A549 (cell line): ENCODE measurements around the gene STAT5B. TPM values are rescaled to one million over a fixed set of nuclear protein-coding genes. Genes with fewer than 3 reads are reported as not detected.
"Not testable (repeated sequence)": the region's sequence is repeated elsewhere in the genome, so short reads cannot be mapped to it uniquely, and the experiment has no call there.

Source experiments
- ATAC-seq, 2 experiments: fragments of 200-7000 bp in 1 of 2; fragments of >200 bp in 1 of 2; cut with Nextera tagmentation in 1 of 2; cut with Tn5 transposase in 1 of 2; 3 replicates each; pipeline versions ENCODE4 v1.8.0 to v1.9.1; 2018 to 2020; ENCODE audit warnings: mild to moderate bottlenecking in 1 of 2, moderate library complexity in 1 of 2
- CTCF ChIA-PET: fragments of 300-600 bp; sonication (Branson Sonifier 250); formaldehyde crosslinking; extraction: SDS; loops from one replicate; lab custom pipeline; 2021; ENCODE audit warnings: antibody characterized with exemption, inconsistent platforms; lab: Yijun Ruan, JAX
- POLR2A ChIA-PET: fragments of 350-600 bp; formaldehyde crosslinking; extraction: SDS; loops from one replicate; lab custom pipeline; 2021; ENCODE audit warnings: antibody characterized with exemption, inconsistent platforms; lab: Yijun Ruan, JAX
- DNase-seq, 2 experiments: peaks; one replicate each; pipeline versions ENCODE4 v3.0.0 to v3.0.0-alpha.2; 2011 to 2016; ENCODE audit warnings: low read depth in 1 of 2, low spot score in 1 of 2
- FAIRE-seq: peaks from 2 replicates; lab custom pipeline; 2011; peaks lifted over from hg19 to GRCh38; lab: Jason Lieb, UNC
- H3K27ac ChIP-seq, 2 experiments: fragments of >200 bp; sonication (Bioruptor Twin); formaldehyde crosslinking; 3 replicates each; pipeline ENCODE4 v1.5.1; 2016 to 2017
- H3K4me1 ChIP-seq: fragments of >200 bp; sonication (Bioruptor Twin); formaldehyde crosslinking; 3 replicates; pipeline ENCODE4 v1.6.1; 2016
- H3K4me2 ChIP-seq: fragments of >200 bp; sonication (Bioruptor Twin); formaldehyde crosslinking; 3 replicates; pipeline ENCODE4 v1.6.1; 2016
- H3K4me3 ChIP-seq: fragments of >200 bp; sonication (Bioruptor Twin); formaldehyde crosslinking; 3 replicates; pipeline ENCODE4 v1.5.1; 2016
- H3K9me3 ChIP-seq: fragments of >200 bp; sonication (Bioruptor Twin); formaldehyde crosslinking; 3 replicates; pipeline ENCODE4 v1.6.1; 2016
- CBX2 ChIP-seq: fragments of 200-600 bp; sonication (generic); IDR thresholded peaks from 2 replicates; pipeline ENCODE4 v1.6.1; 2016; ENCODE audit warnings: low read depth, mild to moderate bottlenecking, borderline replicate concordance
- CEBPB ChIP-seq, 2 experiments: fragments of >200 bp in 1 of 2; sonication (Bioruptor Twin) in 1 of 2; formaldehyde crosslinking in 1 of 2; IDR thresholded peaks; 2 replicates each; pipeline ENCODE4 v1.6.1; 2012 to 2016
- CTCF ChIP-seq: fragments of >200 bp; sonication (Bioruptor Twin); formaldehyde crosslinking; IDR thresholded peaks from 3 replicates; pipeline ENCODE4 v1.5.1; 2016
- E2F6 ChIP-seq: IDR thresholded peaks from 2 replicates; pipeline ENCODE4 v1.6.1; 2012; ENCODE audit warnings: low read depth, borderline replicate concordance
- EP300 ChIP-seq, 2 experiments: fragments of >200 bp; sonication (Bioruptor Twin); formaldehyde crosslinking; IDR thresholded peaks; 2 replicates in 1 of 2; 3 replicates in 1 of 2; pipeline ENCODE4 v1.6.1; 2016 to 2017
- ESRRA ChIP-seq: fragments of 150-350 bp; IDR thresholded peaks from 2 replicates; pipeline ENCODE4 v1.6.1; 2014; ENCODE audit warnings: mild to moderate bottlenecking, low read length, borderline replicate concordance
- FOSB ChIP-seq: fragments of 250-450 bp; sonication (Bioruptor Pico); IDR thresholded peaks from 2 replicates; pipeline ENCODE4 v1.5.0; 2020; ENCODE audit warnings: mild to moderate bottlenecking, moderate library complexity
- FOSL2 ChIP-seq, 2 experiments: fragments of 450-650 bp in 1 of 2; fragments of >200 bp in 1 of 2; sonication (Bioruptor Twin) in 1 of 2; formaldehyde crosslinking; IDR thresholded peaks; 2 replicates each; pipeline versions ENCODE4 v1.5.0 to v1.6.1; 2016 to 2020; ENCODE audit warnings: mild to moderate bottlenecking in 1 of 2, moderate library complexity in 1 of 2
- JUN ChIP-seq, 2 experiments: fragments of >200 bp; sonication (Bioruptor Twin); formaldehyde crosslinking; IDR thresholded peaks; 2 replicates in 1 of 2; 3 replicates in 1 of 2; pipeline ENCODE4 v1.6.1; 2016 to 2017
- JUNB ChIP-seq: fragments of >200 bp; sonication (Bioruptor Twin); formaldehyde crosslinking; IDR thresholded peaks from 2 replicates; pipeline ENCODE4 v1.6.1; 2016
- MAZ ChIP-seq: fragments of 150-350 bp; IDR thresholded peaks from 2 replicates; pipeline ENCODE4 v1.6.1; 2014; ENCODE audit warnings: antibody characterized with exemption, low read depth, low read length, borderline replicate concordance
- PHF8 ChIP-seq: fragments of 200-600 bp; sonication (generic); IDR thresholded peaks from 2 replicates; pipeline ENCODE4 v1.6.1; 2016; ENCODE audit warnings: low read depth, mild to moderate bottlenecking, antibody characterized with exemption, moderate library complexity, borderline replicate concordance
- POLR2A ChIP-seq: IDR thresholded peaks from 2 replicates; pipeline ENCODE4 v1.6.1; 2012; ENCODE audit warnings: mild to moderate bottlenecking, low read length
- RCOR1 ChIP-seq: fragments of 150-350 bp; IDR thresholded peaks from 2 replicates; pipeline ENCODE4 v1.6.1; 2014; ENCODE audit warnings: antibody characterized with exemption, low read length, low read depth
- REST ChIP-seq: fragments of 200-600 bp; sonication (generic); IDR thresholded peaks from 2 replicates; pipeline ENCODE4 v1.6.1; 2016; ENCODE audit warnings: antibody characterized with exemption, mild to moderate bottlenecking, moderate library complexity
- SREBF2 ChIP-seq: fragments of 450-650 bp; IDR thresholded peaks from 2 replicates; pipeline ENCODE4 v1.6.1; 2014; ENCODE audit warnings: mild to moderate bottlenecking, moderate library complexity
- TFCP2L1 ChIP-seq: fragments of 250-450 bp; sonication (Bioruptor Pico); IDR thresholded peaks from 2 replicates; pipeline ENCODE4 v1.5.0; 2021; ENCODE audit warnings: mild to moderate bottlenecking
- ZC3H11A ChIP-seq: fragments of 450-650 bp; IDR thresholded peaks from 2 replicates; pipeline ENCODE4 v1.6.1; 2014; ENCODE audit warnings: antibody characterized with exemption, mild to moderate bottlenecking
- ZFP36 ChIP-seq: fragments of 450-650 bp; IDR thresholded peaks from 2 replicates; pipeline ENCODE4 v1.6.1; 2014; ENCODE audit warnings: borderline replicate concordance; ENCODE audit not compliant: partially characterized antibody
- WGBS: methylation state at CpG from one replicate; pipeline ENCODE4 v1.1.6; 2017; ENCODE audit errors: missing lambda C conversion rate; 5-methylcytosine and 5-hydroxymethylcytosine counted together
- polyA plus RNA-seq, 4 experiments: library from polyadenylated mRNA; depleted of rRNA in 3 of 4; stranded (reverse); fragments of >200 nt; fragmentation: RNase III in 1 of 4; extraction: RNeasy Plus Mini Kit Qiagen cat#74134 plus additional on column Dnase treatment in 1 of 4; gene quantifications; 2 replicates in 3 of 4; 3 replicates in 1 of 4; pipeline ENCODE4 v1.2.3, GENCODE V29; 2011 to 2017

The STAT5B gene
- polyA plus RNA-seq, 2 of the 4 experiments (the other 2 are of a cell fraction) = 31.2 to 37.6 TPM

- WGBS = 84% methylated on average over 8 of the region's 8 CpGs
- H3K9me3 ChIP-seq, ATAC-seq, H3K4me3 ChIP-seq, POLR2A ChIA-PET, FAIRE-seq, DNase-seq: not testable (repeated sequence)
- 0 out of 4 replicates have a peak, but pooled peaks of 1 of the 2 experiments have one; percentile 18 for TF ChIP-seq CEBPB (IDR thresholded peaks at IDR 0.05)
- 0 out of 6 replicates have a peak overlapping the region, but pooled peaks of 1 of the 2 experiments have one; percentile 9 for H3K27ac ChIP-seq
- H3K4me2 ChIP-seq = peak overlapping the region; percentile 7; the same call in 1 of the 3 replicates
- CTCF ChIA-PET = interaction anchor here (0.9 to 1.7 kb wide), 4 partner anchors 8 to 45 kb away, joined by 3 to 4 read pairs (median 3); no protein-coding TSS in a partner anchor
- H3K4me1 ChIP-seq = peaks cover 19% of the 10 kb centered on the region
These were observed 70.0 kb downstream of the STAT5B start for GRCh38 chr17:42206153-42206612.

GRCh38 chr17:42203354-42203753 lies 72.8 kb downstream of the STAT5B start:
- no peak overlapping the region for H3K4me2 ChIP-seq
- ChIA-PET CTCF (interaction anchor here (0.7 to 1.2 kb wide), 2 partner anchors 15 to 19 kb away, joined by 3 to 4 read pairs; no protein-coding TSS in a partner anchor), POLR2A (no interaction called here)
- no peak for TF ChIP-seq JUN (IDR thresholded peaks at IDR 0.05)
- TF ChIP-seq TFCP2L1 (CRISPR knock-in tag) = no peak
- TF ChIP-seq ZFP36 = no peak
- TF ChIP-seq RCOR1 = no peak
- no peak for TF ChIP-seq ESRRA
- no peak for TF ChIP-seq PHF8
- TF ChIP-seq CTCF = no peak
- H3K9me3 ChIP-seq = no peaks in the 10 kb centered on the region
- H3K4me1 ChIP-seq = peaks cover 26% of the 10 kb centered on the region
- H3K4me3 ChIP-seq = no peak overlapping the region
- ATAC-seq = no peak
- no peak for FAIRE-seq
- no peak overlapping the region for H3K27ac ChIP-seq
- no peak for DNase-seq
- 96% methylated on average over 2 of the region's 2 CpGs for WGBS

GRCh38 chr17:42202696-42203095 lies 73.5 kb downstream of the STAT5B start:
- POLR2A ChIA-PET = no interaction called here
- FAIRE-seq = no peak

More at GRCh38 chr17:42202696-42203095, 73.5 kb downstream of the STAT5B start:
- Histone ChIP-seq H3K27ac (no peak overlapping the region), H3K4me1 (peaks cover 26% of the 10 kb centered on the region), H3K4me2 (no peak overlapping the region), H3K9me3 (no peaks in the 10 kb centered on the region), H3K4me3 (no peak overlapping the region)
- TF ChIP-seq ZFP36 (no peak), JUNB (no peak), ZC3H11A (no peak), ESRRA (no peak), EP300 (IDR thresholded peaks at IDR 0.05) (no peak), FOSB (CRISPR knock-in tag) (no peak), E2F6 (no peak), POLR2A (no peak), MAZ (no peak), RCOR1 (no peak), REST (no peak), SREBF2 (no peak), CBX2 (no peak), FOSL2 (IDR thresholded peaks at IDR 0.05) (no peak), FOSL2 (CRISPR knock-in tag; IDR thresholded peaks at IDR 0.05) (no peak)
- ATAC-seq = no peak
- CTCF ChIA-PET = interaction anchor here (1.2 to 1.8 kb wide), 3 partner anchors 16 to 33 kb away, joined by 3 to 5 read pairs (median 3); no protein-coding TSS in a partner anchor
- 92% methylated on average over 5 of the region's 5 CpGs for WGBS
- DNase-seq = no peak
